GM19193 (cell line): ENCODE measurements around the gene LGALS1.

ENCODE experiments used
- POLR2A ChIP-seq: IDR thresholded peaks from 4 replicates; pipeline ENCODE4 v1.6.1; 2011; ENCODE audit not compliant: insufficient read depth, insufficient read length; ENCODE audit errors: extremely low read depth

Gene LGALS1

DNA sequence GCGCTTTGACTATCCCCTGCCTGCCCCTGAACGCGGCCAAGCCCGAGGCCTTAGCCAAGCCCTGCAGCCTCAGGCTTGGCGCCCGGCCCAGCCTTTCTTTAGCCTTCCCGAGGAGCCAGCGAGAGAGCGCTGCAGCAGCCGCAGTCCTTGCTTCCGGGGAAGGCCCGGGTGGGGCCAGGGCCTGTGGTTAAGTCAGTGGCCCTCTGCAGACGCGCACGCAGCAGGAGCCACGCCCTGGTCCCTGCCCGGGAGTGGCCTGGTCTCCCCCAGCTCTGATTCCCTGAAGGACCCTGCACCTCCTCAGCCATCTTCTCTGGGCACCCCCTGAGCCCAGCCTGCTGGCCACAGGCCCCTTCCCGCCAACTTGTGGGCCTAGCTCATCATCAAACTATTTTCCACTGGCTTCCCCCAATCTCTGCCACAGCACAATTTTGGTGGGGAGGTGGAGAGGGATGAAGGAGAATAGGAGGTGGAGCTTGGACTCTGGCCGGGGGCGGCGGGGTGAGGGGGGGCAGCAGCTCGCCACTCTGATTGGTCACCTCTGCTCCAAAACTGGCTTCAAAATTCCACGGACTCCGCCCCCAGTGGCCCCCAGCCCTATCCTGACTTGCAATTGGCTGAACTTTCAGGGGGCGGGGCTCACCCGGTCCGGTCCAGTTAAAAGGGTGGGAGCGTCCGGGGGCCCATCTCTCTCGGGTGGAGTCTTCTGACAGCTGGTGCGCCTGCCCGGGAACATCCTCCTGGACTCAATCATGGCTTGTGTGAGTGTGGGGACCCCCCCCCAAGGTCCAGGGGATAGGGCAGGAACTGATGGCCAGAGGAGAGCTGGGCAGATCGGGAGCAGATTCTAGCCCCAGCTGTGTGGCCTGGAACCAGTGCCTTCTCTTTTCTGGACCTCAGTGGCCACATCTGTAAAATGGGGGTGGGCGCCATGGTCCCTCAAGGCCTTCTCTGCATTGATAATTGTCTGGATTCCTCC lies at the start of gene LGALS1:
LGALS1 (plus strand) TSS at position 686 of the 979 bp plus-strand sequence; CDS start at position 753, 67 bp downstream.
- peak; percentile 79 for TF ChIP-seq POLR2A

DNA sequence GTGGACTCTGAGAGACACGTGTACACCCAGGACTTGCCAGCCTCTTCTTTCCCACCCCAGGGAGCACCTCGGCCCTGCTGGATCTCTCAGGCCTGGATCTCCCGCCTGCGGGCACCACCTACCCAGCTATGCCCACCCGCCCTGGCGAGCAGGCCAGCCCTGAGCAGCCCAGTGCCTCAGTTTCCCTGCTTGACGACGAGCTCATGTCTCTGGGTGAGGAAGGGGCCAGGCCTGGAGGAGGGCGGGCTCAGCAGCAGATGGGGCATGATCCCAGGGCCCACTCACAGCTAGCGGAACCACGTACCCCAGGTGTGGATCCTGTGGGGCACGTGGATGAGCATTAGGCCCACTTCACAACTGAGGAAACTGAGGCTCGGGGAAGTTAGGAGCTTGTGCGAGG lies 49.7 kb upstream of the LGALS1 start:
- TF ChIP-seq POLR2A, result no peak

DNA sequence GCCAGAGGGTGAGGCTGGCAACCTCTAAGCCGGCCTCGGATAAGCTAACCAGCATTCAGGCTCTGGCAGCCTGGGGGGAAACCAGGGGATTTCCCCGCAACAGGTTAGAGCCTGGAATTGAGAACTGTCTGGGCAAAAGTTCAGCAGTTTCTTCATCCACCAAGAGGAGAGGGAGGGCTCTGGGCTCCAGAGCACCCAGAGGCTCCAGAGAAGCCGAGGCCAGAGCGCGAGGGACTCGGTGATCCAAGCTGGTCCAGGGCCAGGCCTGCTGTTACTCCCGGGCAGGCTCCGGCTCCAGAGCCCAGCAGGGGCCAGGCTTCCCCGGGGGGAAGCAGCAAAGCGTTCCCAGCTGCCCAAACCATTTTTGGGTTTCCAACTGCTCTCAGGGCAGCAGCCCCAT lies 49.3 kb upstream of the LGALS1 start:
- no peak for TF ChIP-seq POLR2A

DNA sequence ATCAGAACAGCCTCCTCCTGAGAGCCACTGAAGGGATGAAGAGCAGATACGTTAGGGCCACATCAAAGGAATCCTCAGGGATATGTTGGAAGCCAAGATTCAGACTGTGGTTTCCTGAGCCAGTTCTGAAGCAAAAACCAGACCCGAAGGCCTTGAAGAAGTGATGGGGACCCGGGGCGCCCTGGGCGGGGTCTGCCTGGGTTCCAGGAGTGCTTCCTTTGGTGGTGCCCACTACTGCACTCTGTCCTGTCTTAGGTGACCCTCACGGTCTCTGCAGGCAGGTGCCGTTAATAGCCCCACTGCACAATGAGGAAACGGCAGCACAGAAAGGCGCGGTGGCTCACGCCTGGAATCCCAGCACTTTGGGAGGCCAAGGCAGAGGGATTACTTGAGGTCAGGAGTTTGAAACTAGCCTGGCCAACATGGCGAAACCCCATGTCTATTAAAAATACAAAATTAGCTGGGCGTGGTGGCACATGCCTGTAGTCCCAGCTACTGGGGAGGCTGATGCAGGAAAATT lies 48.8 kb upstream of the LGALS1 start:
- no peak for TF ChIP-seq POLR2A

DNA sequence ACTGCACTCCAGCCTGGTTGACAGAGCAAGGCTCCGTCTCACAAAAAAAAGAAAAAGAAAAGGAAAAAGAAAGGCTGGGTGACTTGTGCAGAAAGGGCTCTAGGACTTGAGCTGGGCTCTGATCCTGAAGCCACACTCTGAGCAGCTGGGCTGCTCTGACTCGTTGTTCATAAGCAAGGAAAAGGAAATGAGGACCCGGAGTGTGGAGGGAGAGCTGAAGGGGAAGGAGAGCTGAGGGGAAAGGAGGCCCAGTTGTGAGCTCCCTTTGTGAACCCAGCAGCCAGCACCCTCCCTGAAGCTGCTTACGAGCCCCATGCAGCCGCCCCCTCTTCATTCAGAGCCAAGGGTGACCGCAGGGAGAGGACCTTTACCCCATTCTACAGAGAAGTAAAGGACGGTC lies 48.3 kb upstream of the LGALS1 start:
- no peak for TF ChIP-seq POLR2A

DNA sequence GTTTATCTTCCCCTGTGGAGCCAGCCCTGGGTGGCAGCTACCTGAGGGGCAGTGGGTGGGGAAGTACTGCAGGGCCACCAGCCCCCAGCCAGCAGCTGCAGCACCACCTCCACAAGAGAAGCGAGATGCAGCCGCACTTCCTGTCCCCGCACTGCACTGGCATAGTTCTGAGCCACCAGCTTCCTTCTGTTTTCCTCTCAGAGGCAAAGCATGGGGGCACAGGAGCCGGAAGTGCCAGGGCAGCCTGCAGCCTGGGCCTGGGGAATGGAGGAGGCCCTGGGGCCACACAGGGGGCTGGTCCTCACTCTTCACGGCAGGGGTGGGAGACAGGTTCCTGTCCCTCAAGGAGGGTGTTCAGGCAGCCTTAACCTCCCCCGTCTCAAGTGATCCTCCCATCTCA lies 47.9 kb upstream of the LGALS1 start:
- no peak for TF ChIP-seq POLR2A

DNA sequence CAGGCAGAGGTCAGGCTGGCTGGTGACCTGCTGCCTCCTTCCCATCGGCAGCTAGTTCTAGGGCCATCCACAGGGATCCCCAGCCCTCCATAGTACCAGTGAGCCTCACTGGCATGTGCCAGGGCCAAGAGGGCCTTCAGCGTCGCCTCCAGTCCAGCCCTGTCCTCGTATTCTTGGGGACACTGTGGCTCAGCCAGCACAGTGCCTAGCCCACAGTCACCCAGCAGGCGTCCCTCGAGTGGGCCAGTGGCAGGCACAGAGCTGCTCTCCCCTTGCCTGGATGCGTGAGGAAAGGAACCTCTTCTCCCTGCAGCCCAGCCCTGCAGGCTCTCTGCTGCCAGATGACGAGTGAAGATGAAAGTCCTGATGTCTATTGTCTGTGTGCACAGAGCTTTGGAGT lies 46.6 kb upstream of the LGALS1 start:
- TF ChIP-seq POLR2A, result no peak

DNA sequence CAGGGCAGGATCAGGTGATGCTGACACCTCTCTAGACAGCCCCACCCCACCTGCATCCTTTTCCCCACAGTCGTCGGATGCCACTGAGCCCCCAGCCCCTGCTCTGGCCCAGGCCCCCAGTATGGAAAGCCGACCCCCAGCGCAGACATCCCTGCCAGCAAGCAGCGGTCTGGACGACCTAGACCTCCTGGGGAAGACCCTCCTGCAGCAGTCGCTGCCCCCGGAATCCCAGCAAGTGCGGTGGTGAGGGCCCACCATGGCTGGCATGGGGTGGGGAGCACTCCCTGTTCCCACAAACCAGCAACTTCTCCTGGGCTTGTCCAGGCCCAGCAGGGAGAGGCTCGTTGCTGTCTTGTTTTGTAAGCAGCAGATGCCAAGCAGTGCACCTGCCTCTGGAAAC lies 45.5 kb upstream of the LGALS1 start:
- no peak for TF ChIP-seq POLR2A

DNA sequence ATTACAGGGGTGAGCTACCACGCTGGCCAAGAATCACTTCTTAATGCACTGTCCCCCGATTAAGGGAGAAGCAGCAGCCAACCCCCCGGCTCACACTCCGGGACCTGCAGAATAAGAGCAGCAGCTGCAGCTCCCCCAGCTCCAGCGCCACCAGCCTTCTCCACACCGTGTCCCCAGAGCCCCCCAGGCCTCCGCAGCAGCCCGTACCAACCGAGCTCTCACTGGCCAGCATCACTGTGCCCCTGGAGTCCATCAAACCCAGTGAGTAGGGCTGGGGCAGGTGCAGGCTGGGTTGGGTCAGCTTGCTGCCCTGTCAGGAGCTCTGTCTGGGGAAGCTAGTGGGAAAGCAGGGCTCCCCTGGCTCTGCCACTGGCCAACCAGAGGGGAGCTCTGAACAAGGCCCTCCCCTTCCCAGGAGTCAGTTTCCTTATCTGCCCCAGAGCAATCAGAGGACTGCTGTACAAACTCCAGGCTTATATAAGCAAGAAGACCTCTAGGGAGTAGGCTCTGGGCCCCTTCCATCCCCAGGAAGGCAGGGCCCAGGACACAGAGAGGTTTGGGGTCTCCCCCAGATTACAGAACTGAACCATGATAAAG lies 44.5 kb upstream of the LGALS1 start:
- no peak for TF ChIP-seq POLR2A

DNA sequence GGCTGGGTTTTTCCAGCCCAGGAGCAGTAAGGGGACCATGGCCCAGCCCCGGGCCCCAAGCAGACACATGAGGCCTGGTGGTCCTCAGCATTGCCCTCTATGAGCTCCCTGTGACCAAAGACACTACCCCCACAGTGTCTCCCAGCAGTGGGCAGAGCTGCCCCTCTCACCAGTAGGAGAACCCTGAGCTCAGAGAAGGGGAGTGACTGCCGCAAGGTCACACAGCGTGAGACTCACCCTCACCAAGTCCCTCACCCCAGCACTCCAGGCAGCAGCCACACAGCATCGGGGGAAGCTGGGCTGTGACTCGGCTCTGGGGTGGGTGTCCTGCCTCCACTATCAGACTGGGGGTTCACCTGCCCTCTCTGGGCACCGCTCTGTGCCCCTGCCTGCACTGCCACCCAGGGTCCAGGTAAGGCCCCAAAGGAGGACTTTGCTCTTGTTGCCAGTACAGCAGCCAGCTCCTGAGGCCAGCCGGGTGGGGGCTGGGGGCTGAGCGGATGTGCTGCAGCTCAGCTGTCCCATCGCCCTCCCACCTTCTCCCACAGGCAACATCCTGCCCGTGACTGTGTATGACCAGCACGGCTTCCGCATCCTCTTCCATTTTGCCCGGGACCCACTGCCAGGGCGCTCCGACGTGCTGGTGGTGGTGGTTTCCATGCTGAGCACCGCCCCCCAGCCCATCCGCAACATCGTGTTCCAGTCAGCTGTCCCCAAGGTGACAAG lies 43.8 kb upstream of the LGALS1 start:
- TF ChIP-seq POLR2A, result no peak

DNA sequence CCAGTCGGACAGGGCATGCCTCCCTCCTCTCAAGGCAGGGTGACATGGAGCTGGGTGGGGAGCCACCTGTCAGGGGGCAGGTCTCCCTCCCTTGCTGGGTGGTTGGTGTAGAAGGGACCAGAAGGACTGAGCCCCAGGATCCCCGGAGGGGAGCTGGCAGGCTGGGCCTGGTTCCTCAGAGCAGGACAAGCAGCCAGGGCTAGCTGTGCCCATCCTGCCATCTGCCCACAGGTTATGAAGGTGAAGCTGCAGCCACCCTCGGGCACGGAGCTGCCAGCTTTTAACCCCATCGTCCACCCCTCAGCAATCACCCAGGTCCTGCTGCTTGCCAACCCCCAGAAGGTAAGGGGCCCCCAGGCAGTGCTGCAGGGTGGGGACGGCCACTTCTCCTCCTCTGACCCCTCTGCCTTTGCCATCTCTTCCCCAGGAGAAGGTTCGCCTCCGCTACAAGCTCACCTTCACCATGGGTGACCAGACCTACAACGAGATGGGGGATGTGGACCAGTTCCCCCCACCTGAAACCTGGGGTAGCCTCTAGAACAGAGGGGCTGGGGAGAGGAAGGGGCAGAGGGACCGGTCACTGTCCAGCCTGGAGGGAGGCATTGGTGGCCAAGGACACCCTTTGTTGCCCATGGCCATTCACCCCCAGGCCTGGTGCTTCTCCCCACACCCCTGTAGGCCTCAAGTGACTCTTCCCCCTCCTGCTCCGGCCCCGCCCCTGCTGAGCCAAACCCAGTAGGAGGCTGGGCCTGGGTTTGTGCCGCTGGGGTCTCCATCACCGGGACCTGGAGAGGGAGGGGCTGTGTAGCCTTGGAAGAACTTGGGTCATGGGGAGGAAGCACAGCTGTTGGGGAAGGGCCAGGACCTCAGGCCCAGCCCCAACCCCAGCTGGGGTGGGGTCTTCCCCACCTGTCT lies 43.0 kb upstream of the LGALS1 start:
- TF ChIP-seq POLR2A, result no peak

DNA sequence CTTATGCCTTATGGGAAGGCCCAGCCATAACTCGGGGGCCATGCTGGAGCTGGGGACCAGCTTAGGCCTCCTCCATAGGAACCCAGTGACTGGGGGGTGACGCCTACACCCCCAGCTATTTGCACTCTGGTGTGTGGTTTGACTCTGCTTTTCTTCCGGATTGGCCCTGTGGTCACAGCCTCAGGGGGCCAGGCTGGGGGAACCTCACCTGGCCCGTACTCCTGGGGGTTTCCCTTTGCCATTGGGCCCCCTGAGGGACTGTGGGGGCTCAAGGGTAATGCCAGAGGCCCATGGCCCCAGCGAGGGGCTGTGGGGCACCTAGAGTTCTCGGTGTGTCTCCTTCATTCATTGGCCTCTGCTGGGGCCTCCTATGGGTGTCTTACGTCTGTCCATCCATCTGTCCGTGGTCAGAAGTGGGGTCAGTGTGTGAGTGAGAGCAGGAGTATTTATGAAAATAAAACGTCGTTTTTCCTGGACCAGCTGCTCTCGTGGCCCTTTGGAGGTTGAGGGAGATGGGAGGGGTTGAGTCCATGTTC lies 42.3 kb upstream of the LGALS1 start:
- no peak for TF ChIP-seq POLR2A

DNA sequence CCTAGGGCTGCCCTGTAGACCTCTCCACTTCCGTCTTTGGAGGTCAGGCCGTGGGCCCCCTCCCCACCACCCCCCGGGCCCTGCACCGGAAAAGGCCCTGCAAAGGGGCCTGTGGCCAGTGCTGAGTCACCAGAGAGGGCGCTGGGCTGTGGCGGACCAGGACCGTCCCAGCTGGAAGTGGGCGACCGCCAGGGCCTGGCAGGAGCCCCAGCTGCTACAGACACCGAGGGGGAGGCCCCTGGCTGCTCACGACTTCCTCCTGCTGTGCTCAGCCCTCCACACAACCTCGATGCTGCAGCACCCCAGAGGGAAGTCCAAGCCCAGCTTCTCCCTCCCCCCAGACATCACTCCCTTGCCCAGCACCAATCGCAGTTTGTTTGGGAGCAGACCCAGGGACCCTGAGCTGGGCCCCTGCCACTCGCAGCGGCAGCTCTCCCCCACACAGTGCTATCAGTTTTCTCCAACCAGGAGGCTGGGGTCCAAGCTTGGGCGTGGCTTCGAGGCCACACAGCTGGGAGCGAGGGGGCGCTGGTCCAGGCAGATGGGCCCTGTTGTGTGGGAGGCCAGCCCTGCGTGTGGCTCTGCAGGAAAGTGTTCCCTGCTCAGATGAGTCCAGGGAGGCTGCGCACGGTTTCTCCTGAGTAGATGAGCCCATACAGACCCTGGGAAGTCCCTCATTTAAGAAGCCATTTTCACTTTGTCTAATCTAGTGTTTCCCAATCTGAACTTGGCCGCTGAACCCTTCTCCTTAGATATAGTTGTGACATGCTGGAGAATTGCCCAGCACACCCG lies 41.6 kb upstream of the LGALS1 start:
- TF ChIP-seq POLR2A, result peak; percentile 63
